Measurements from ENCODE around the gene CDK6.

DNA sequence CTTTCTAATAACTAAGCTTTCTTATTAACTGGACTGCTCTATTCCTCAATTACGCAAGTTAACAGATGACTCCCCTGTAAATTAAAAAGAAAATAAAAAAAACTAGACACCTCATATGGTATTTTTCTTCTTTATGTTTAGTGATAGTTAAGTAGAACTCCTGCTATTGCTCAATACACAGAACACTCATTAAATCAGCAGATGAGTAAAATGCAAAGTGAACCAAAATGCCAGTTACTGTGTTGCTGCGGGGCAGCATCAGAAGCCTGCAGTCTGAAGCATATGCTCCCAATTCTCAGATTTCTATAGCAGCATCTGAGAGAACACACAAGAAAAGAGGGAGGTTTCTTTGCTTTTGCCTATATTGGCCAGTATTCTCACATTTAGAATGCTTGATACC lies 28.4 kb downstream of the CDK6 start:
- TF ChIP-seq, protein P1, sequence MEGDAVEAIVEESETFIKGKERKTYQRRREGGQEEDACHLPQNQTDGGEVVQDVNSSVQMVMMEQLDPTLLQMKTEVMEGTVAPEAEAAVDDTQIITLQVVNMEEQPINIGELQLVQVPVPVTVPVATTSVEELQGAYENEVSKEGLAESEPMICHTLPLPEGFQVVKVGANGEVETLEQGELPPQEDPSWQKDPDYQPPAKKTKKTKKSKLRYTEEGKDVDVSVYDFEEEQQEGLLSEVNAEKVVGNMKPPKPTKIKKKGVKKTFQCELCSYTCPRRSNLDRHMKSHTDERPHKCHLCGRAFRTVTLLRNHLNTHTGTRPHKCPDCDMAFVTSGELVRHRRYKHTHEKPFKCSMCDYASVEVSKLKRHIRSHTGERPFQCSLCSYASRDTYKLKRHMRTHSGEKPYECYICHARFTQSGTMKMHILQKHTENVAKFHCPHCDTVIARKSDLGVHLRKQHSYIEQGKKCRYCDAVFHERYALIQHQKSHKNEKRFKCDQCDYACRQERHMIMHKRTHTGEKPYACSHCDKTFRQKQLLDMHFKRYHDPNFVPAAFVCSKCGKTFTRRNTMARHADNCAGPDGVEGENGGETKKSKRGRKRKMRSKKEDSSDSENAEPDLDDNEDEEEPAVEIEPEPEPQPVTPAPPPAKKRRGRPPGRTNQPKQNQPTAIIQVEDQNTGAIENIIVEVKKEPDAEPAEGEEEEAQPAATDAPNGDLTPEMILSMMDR (IDR thresholded peaks at IDR 0.05) = no peak
- TF ChIP-seq POLR2A (IDR thresholded peaks at IDR 0.05) = no peak

Data from thyroid gland (tissue), 4 donors.